GM19397 (cell line): ENCODE data around the gene SAP30.

Experiments
- ATAC-seq: cut with Tn5 transposase; IDR thresholded peaks from one replicate; pipeline ENCODE4 v1.9.1; 2021; ENCODE audit warnings: mild to moderate bottlenecking, moderate library complexity; ENCODE audit not compliant: unreplicated experiment

Gene SAP30

DNA sequence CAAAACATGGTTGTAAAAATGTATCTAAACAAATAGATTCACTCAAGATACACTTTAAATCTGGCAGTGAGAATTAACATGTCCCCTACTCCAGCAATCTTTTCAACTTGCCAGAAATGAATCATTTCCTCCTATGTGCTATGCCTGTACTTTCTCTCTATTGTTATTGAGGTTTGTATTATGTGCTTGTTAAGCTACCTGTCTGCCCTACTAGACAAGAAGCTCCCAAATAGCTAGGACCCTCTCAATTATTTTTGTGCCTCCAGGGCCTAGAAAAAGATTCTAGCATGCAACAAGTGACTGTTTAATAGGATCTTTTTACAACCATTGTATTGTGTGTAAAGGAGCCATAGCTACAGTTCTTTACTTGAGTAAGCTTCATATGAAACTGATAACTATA, 3.5 kb upstream of the SAP30 start:
- ATAC-seq: no peak

DNA sequence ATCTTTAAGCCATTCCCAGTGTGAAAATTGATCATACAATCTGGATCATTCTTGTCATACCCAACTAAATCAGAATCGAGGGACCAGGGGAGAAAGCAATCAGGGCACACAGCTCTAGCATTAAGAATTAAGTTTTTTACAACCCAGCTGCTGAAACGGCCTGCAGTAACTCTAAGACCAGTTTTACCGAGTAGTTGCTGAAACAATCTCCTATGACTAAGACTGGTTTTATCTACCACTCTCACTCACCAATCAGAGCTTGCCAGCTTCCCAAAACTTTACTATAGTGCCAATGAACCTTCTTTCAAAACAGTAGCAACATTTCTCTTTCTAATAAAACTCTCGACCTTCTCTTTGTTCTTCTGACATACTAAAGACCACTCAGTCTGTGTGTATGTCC, 2.8 kb upstream of the SAP30 start:
- ATAC-seq: no peak

DNA sequence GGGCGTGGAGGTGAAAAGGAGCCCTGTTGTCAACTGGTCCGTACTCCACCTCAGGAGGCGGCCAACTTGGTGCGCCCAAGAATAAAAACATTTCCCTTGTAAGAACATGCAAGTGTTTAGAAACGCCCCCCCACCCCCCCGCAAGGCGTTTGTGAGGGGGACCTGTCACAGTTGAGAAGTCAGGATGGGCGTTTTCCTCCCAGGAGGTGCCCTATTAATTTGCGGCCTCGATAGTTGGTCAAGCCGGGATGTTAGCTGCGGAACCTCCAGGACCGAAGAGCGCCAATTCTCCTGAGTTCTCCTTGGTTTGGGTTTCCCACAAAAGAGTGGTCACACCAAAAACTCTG, 651 bp upstream of the SAP30 start:
- ATAC-seq: peak; percentile 2

GRCh38 chr4:173371292-173372192, 788 bp downstream of the SAP30 start:
- ATAC-seq: peak; percentile 28

- ATAC-seq: no peak
These were observed 3.8 kb downstream of the SAP30 start for GRCh38 chr4:173374588-173374987.

DNA sequence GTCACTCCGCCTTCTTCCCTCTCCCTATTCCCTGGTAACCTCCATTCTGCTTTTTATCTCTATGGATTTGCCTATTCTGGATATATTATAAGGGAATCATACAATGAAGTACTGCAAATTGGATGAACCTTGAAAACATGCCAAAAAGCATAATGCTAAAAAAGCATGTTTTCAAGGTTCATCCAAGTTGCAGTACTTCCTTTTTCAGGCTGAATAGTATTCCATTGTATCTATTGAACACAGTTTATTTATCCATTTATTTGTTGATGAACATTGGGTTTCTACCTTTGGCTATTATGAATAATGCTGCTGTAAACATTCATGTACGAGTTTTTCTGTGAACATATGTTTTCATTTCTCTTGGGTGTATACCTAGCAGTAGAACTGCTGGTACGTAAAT, 9.2 kb downstream of the SAP30 start:
- no peak for ATAC-seq

GRCh38 chr4:173380987-173381386, 10.2 kb downstream of the SAP30 start:
- no peak for ATAC-seq

DNA sequence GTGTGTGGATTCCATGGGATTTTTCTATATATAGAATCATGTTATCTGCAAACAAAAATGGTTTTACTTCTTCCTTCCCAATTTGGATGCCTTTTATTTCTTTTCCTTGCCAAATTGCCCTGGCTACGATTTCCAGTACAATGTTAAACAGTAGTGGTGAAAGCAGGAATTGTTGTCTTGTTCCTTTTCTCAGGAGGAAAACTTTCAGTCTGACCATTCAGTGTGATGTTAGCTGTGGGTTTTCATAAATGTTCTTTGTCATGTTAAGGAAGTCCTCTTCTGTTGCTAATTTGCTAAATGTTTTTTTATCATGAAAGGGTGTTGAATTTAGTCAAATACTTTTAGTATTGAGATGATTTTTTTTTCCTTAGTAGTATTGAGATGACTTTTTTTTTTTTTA, 10.9 kb downstream of the SAP30 start:
- no peak for ATAC-seq

DNA sequence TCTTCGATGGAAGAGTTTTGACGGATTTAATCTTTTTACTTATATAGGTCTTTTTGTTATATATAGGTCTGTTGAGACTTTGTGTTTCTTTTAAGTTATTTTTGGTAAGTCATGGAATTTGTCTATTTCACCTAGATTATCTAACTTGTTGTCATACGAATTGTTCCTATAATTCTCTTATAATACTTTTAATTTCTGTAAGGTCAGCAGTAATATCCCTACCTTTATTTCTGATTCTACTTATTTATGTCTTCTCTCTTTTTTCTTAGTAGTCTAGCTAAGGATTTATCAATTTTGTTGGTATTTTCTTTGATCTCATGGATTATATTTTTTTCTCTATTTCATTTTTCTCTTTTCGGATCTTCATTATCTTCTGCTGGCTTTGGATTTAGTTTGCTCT, 11.6 kb downstream of the SAP30 start:
- no peak for ATAC-seq

- ATAC-seq: no peak
These were observed 16.0 kb downstream of the SAP30 start for GRCh38 chr4:173386751-173387150.

DNA sequence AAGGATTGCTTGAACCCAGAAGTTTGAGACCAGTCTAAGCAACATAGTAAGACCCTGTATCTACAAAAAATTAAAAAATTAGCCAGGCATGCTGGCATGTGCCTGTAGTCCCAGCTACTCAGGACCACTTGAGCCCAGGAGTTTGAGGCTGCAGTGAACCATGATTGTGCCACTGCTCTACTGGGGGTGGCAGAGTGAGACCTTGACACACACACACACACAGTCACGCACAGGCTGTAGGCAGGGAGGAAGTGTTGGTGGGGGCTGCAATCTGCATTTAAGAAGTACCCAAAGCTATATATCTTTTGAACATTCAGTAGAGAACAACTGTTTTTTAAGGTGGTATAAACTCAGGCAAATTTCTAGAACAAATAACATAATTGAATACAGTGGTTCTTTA, 20.9 kb downstream of the SAP30 start:
- no peak for ATAC-seq

GRCh38 chr4:173397604-173398003, 26.9 kb downstream of the SAP30 start:
- no peak for ATAC-seq

DNA sequence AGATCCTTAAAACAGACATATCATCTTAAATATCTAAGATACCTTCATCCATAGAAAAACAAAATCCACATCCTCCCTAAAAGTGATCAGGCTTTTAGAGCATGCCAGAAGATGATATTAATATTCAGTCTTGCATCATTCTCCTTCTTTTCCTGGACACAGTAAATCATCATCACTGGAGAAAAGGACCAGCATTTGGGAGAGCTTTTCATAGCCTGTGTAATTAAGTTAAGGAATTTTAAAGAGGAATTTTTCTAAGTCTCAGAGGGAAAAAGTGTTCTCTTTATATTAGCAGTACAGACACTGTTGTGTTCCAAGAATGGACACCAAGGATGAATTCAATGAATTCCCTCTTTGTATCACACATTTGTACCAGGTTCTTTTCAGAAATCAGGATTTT, 27.5 kb downstream of the SAP30 start:
- no peak for ATAC-seq

DNA sequence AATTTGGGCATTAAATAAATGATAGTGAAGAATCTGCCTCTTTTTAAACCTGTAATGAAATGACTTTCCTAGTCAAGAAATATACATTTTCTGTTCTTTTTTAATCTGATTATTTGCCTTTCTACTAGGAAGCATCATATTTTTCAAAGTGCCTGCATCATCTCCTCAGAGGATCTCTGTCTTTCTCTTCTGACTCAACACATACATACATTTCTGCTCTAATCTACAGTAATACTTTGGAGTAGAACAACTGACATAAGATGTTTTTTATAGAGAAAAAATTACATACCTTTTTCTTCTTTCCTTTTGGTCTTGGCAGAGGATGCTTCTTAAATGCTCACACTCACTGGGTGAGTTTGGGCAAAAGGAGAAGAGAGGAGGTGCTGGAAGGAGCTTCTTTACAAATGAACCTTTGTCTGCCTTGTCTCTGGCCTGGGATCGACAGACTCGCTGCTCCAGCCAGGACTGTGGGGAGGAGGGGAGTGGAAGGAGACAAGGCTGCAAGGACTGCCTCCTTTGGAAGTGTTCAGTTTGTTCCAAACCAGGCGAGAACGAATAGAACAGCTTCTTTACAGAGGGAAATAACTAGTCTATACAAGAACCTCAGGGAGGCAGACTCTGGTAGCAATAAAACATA, 28.1 kb downstream of the SAP30 start, which contains the start of gene SCRG1:
Gene SCRG1 (minus strand): TSS at position 338 of the 637 bp plus-strand sequence. CDS start 7,702 bp downstream, outside the sequence.
- no peak for ATAC-seq

DNA sequence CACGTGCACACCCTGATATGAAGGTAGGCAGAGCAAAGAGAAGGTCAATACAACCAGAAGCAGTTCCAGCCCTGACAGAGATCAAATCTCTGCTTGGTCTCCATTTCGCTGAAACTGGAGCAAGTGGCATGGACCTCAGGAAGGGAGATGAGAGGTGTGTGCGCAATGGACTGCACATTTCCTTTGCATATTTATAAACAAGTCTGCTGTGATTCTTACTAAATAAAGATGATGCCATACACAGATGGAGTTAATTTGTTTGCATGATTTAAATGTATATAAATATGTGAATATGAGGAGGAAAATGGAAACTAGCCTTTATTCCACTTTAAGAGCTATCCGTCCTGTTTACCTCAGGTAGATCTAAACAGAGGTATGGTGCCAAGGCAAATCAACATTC, 30.3 kb downstream of the SAP30 start:
- ATAC-seq: no peak

DNA sequence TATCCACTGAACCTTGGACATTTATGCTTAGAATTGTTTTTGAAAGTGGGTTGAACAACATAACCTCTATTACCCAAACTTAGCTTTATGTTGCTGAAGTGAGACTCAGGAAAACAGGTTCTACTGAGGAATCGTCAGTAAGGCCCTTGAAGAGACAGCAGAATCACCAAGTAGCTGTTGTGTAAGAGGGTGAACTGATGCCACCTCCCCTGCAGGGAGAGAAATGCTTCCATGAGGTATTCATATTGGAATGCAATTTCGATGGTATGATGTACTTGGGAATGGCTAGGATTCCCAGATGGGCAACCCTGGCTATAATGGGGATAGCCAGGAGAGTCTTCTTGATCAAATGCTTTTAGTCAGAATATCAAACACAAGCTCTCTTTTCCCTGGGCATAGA, 32.3 kb downstream of the SAP30 start:
- no peak for ATAC-seq

DNA sequence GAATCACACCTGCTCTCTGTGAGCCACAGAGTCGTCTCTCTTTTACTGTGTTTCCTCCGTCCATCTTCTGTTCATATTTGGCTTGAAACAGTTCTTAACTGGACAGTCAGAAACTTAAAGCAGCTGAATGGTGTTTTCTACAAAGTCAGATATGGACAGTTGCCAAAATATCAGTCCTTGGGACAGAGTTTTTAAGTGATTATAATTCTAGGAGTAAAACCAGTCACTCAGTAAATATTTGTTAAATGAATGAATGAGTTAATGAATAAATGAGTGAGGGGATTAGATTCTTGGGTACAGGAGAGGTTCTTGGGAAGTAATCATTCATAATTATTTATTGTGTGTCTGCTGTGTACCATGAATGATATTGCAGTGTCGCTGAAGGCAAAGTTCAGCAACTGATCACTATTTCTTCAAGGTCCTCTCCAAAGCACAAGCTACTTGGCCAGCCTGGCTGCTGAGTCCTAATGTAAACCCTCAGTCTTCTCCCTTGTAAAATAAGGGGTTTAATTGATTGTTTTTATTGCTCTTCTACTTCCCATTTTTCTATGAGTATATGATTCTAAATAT, 33.6 kb downstream of the SAP30 start:
- ATAC-seq: no peak

DNA sequence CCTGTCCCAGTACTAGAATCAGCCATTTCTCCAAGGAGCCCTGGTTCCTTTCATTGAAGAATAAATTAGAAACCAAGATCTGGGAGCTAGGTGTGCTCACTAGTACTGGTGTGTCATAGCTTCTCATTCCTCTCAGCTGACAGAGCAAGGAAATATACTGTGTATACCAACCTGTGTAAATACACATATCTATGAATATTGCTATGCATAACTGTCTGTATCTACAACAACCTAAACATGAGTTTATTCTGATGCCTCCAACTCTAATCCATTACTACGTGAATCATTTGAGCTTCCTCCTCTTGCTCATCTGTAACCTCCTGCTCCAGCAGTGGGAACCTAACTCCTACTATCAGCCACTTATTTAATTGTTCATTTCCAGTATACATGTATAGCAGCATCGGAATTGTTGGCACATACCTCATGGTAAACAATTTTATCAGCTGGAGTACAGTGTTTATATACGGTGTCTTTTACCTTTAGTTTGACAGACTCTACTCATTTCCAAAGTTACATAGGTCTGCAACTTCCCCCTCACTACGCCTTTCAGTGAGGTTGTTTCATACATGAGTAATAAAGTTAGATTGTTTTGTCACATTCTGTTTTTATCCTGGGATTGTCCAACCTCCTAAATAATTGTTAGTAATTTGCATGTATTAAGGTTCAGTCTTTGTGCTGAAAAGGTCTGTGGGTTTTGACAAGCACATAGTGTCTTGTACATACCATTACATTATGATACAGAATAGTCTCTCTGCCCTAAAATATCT, 35.3 kb downstream of the SAP30 start:
- ATAC-seq: no peak

DNA sequence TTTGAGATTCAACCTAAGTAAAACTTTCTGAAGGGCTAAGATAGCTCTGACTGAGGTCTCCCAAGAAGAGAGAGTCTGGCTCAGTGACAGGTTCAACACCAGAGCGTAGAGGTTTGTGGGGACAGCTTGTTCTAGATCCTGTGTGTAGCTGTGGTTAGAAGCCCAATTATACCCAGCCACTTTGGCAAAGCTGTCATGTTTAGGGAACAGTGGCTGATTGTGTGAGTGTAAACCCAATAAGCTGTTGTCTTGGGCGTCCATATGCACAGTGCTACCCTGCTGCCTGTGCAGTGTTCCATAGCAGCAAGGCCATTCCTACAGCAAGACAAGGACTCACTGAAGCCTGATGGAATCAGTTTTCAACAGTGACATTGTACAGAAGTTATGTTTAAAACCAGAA, 39.3 kb downstream of the SAP30 start:
- no peak for ATAC-seq

- ATAC-seq: no peak
These were observed 40.4 kb downstream of the SAP30 start for GRCh38 chr4:173411106-173411693.

DNA sequence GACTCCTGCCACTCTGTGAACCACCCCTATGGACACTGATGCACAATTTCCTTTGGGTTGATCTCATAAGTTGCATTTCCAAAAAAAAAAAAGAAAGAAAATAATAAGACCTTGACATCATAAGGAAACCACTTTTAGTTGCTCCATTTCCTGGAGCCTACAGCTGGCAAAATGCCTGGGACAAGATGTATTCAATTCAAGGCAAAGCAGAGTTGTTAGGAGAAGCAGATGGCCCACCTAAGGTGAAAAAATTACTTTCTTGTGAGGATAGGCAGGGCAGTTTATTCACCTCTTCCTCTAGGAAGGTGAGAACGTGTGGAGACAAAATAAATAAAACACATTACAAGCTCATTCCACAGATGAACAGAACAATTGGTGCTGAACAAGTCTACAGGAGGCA, 42.3 kb downstream of the SAP30 start:
- ATAC-seq: no peak
